22Rv1 (cell line): ENCODE results near the gene ZNF804A.

ENCODE experiments used
- H3K27ac ChIP-seq: fragments of 450-650 bp; 2 replicates; pipeline ENCODE4 v1.5.1; 2017
- CTCF ChIP-seq: fragments of 450-650 bp; IDR thresholded peaks from 2 replicates; pipeline ENCODE4 v1.5.1; 2017; ENCODE audit warnings: mild to moderate bottlenecking
- ZFX ChIP-seq: fragments of 450-650 bp; IDR thresholded peaks from 2 replicates; pipeline ENCODE4 v1.6.1; 2017; ENCODE audit warnings: antibody characterized with exemption, borderline replicate concordance

The ZNF804A gene

GRCh38 chr2:184560603-184561002 is 37.7 kb upstream of the ZNF804A start:
- H3K27ac ChIP-seq = no peak overlapping the region
- TF ChIP-seq CTCF (no peak), ZFX (no peak)

GRCh38 chr2:184562532-184562931 is 35.8 kb upstream of the ZNF804A start:
- no peak overlapping the region for H3K27ac ChIP-seq
- TF ChIP-seq ZFX (no peak), CTCF (no peak)

- H3K27ac ChIP-seq = no peak overlapping the region
- TF ChIP-seq CTCF = no peak
- TF ChIP-seq ZFX = no peak
Observed at GRCh38 chr2:184564092-184564491, 34.2 kb upstream of the ZNF804A start.

GRCh38 chr2:184566716-184567115 is 31.6 kb upstream of the ZNF804A start:
- no peak for TF ChIP-seq ZFX
- TF ChIP-seq CTCF = no peak
- no peak overlapping the region for H3K27ac ChIP-seq

GRCh38 chr2:184577056-184577455 is 21.3 kb upstream of the ZNF804A start:
- H3K27ac ChIP-seq = no peak overlapping the region
- no peak for TF ChIP-seq ZFX
- no peak for TF ChIP-seq CTCF

- H3K27ac ChIP-seq = no peak overlapping the region
- TF ChIP-seq ZFX = no peak
- TF ChIP-seq CTCF = no peak
Observed at GRCh38 chr2:184577743-184578142, 20.6 kb upstream of the ZNF804A start.

- TF ChIP-seq ZFX (no peak), CTCF (no peak)
- no peak overlapping the region for H3K27ac ChIP-seq
Observed at GRCh38 chr2:184579226-184579625, 19.1 kb upstream of the ZNF804A start.
